CD4-positive, alpha-beta T cell treated with Interleukin-4 for 1 hour (primary cell): Measurements from ENCODE around the gene DDX23.

ENCODE experiments used
- DNase-seq, 2 donors: peaks; one replicate each; pipeline ENCODE4 v3.0.0-alpha.2; 2020 to 2022

DDX23 gene

DNA sequence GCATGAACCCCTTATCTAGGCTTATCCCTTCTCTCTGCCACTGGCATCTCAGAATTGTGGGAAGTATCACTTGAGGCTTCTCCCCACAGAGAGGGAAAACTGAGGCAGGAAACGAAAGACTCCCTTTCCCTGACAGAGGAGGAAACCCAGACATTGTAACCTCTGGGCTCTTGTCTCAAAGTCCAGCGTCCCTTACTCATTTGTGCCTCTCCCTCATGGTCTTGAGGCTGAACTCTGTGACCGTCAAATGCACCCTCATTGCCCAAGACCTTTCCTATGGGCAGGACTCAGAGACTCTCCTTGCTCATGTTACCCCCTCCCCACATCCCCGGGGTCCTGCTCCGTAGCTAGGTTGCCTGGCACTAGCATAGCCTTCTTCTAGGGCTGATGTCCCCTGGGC is 29.8 kb downstream of the DDX23 start:
- DNase-seq: no peak

DNA sequence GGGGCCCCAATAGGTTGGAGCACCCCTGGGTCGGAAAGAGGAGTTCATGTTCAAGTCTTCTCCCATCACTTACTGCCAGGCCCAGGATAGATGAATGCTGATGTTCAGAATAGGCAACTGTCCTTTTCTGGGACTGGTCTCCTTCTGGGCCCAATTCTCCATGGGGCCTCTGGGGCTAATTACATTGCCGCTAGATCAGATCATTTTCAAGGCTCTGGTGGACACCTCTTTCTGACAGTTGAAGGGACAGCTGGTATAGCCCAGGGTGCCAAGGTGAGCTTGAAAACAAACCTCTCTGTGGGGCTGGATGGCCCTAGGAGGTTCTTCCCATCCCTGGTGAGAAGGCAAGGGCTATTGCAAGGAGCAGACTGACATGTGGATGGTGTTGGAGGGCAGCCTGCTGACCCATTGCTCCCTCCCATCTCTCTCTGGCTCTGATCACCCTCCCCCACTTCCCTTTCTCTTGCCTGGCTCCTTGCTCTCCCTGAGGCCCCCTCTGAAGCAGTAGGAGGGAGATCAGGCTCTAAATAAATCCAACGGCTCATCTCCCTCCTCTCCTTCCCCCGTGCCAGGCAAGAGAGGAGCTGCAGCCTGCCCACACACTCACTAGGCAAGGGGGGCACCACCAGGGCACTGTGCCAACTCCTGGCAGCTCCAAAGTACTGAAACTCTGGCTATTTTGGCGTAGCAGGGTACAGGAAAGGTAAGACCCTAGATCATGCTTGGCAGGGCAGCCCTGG is 31.8 kb downstream of the DDX23 start:
- DNase-seq: no peak

DNA sequence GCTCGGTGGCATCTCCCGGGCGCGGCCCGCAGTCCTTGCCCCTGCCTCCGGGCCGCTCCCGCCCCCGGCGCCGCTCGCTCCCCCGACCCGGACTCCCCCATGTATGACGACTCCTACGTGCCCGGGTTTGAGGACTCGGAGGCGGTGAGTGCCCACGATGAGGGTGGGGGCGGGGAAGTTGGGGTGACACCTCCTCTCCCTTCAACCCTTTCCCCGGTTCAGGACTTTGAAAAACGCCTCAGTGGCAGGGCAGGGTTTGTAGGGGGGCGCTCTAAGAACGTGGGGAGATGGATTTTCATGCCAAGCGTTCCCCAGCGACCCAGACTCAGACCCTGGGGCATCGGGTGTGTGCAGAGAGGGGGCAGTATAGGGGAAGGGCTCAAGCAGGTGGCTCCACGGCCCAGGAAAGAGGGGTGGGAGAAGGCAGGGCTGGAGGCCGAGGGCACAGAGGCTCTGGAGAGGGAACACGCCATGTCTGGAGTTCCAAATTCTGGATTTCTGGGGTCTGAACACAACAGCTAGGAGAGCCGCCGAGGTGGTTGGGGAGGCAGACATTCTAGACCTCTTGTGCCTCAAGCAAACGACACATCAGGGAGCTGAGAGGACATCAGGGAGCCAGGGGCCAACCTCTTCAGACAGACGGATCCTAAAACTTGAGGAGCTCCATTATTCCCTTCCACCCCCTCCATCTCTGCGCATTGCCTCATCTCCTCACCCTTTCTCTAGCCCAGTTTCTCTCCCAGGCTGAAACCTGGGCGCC is 33.0 kb downstream of the DDX23 start:
- peak; percentile 30 to 50 for DNase-seq

DNA sequence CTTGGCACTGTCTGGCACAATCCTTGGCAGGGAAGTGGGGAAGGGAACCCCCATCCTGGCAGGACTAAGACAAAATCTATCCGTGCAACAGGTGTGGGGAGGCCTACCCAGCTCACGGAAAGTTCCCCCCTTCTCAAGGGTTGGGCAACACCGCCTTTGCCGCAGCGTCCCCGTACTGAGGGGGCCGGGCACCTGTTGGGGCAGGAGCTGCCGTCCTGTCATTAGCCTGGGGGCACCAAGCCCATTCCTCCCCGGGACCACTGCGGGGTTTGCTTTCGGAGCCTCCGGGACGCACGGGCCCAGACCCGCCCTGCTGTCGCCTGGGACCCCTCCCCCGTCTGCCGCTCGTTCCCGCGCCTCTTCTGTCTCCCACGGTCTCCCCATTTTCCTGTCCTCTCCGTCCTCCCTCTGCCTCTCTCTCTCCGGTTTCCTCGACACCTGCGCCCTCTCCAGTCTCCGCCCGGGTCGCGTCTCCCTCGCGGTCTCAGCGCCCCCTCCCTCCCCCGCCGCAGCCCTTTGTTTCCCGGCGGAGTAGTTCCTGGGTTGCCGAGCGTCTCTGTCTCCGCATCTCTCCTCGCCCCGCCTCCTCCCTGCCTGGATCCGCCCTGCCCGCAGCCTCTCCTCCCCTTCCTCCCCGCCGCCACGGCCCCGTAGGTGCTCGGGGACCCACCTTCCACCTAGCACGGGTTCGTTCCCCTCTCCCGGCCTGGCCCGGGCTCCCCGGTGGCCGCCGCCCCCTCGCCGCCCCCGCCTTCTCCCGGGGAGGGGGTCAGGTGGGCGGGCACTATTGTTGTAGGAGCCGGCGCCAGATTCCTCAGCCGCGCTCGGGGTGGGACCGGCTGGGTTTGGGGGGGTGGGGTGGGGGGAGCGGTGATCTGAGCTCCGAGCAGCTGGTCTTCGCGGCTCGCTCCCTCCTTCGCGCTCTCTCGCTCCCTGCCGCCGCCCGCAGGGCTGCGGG is 33.8 kb downstream of the DDX23 start, which contains the start of gene CACNB3:
Gene CACNB3, plus strand, starts transcription at position 624 of the 958 bp plus-strand sequence. CDS start 434 bp downstream, outside the sequence.
- DNase-seq: peak; percentile 71 to 84

DNA sequence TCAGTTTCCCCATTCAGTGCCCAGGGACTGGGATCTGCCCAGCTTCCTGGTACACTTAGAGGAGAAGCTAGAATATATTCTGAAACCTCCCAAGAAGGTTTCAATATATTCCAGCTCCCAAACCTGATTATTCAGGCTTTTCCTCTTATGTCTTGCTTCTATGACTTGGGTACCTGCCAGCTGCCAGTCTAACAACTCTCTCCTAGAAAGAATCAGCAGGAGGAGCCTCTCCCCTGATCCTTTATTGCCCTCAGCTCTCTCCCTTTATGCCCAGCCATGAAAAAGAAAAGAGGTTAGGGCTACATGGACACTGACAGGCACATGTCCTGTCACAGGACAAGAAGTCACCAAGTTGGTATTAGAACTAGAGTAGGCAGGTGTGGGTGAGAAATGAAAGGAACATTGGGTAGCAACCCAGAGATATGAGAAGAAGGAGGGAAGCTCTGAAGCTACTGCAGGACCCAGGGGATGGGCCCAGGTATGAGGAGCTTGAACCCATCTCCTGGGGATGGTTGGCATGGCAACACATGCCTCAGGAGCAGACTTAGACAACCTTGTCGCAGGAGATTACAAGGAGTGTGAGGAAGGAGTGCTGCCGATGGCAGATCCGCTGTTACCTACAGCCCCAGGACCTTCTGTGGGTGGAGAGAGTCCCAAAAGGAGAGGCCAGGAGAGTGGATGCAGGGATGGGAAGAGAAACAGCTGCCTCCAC is 35.7 kb downstream of the DDX23 start:
- DNase-seq: no peak

DNA sequence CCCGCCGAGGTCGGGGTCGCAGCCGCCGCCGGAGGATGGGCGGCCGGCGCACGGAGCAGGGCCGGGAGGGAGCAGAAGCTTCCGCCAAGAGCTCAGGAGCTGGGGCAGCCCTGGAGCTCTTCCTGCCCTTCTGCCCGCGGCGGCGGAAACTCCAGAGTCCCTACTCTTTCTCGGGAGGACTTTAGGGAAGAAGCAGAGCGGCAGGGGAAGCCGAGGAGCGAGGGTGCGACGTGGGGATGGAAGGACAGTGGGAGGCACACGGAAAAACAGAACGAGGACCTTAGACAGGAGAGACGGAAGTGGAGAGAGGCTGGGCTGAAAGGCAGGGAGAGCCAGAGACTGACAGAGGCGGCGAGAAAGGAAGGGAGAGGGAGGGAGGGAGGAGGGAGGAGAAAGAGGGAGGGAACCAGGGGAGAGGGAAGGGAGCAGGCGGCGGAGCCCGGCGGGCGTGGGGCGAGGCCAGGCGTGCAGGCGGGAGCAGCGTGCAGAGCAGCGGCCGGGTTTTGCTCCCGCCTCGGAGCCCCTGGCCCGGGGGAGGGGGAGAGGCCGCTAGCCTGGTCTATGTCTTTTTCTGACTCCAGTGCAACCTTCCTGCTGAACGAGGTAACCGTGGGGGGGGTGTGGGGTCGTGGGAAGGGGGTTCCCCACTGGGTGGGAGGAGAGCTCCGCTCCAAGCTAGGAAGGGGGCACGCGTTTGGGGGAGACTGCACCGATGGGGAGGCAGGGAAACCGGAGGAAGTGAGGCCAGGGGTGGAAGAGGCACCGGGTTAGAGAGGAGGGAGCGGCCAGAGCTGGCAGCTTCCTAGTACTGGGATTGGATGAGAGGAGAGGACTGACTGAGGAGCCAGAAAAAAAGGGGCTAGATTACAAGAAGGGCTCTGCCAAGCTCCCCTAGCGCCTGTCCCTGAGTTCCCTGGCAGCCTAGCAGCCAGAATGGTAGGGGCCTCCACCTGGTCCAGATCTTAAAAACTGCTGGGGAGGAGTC is 36.5 kb downstream of the DDX23 start:
- peak; percentile 17 to 24 for DNase-seq

DNA sequence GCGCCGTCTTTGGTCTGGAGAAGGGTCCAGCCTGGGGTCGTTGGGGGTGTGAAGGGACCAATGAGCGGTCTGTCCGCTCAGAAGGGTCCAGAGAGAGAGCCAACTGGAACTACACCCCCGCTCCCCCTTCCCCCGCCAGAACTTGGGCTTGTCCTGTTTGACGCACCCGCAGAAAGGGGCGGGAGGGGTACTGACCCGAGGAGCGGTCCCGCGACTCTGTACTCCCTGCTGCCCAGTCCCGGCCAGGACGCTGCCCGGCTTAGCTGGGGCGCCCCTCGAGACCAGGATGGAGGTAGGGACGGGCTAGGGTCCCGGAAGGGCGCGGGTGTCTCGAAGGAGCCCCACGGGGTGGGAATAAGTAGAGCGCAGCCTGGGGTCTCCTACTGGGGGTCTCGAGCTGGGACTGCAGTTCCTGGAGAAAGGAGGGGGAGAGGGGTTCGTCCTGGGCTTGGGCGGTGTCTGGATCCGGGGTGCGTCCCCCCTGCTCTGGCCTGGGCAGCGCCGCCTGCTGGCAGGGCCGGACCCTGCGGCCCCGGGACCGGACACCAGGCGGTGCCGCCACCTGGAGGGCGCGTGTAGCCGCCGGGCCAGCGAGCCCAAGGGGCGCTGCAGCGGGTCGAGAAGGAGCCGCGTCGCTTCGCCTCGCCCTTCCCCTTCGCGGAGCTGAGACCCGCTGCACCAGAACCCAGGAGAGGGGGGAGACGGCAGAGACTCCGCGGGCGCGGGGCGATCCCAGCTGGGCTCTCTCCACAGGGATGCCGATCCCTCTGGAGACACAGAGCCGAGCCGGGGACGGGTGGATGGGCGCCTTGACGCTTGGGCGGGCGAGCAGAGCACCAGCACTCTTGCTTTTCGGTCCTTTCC is 37.5 kb downstream of the DDX23 start:
- DNase-seq: peak; percentile 76 to 80

DNA sequence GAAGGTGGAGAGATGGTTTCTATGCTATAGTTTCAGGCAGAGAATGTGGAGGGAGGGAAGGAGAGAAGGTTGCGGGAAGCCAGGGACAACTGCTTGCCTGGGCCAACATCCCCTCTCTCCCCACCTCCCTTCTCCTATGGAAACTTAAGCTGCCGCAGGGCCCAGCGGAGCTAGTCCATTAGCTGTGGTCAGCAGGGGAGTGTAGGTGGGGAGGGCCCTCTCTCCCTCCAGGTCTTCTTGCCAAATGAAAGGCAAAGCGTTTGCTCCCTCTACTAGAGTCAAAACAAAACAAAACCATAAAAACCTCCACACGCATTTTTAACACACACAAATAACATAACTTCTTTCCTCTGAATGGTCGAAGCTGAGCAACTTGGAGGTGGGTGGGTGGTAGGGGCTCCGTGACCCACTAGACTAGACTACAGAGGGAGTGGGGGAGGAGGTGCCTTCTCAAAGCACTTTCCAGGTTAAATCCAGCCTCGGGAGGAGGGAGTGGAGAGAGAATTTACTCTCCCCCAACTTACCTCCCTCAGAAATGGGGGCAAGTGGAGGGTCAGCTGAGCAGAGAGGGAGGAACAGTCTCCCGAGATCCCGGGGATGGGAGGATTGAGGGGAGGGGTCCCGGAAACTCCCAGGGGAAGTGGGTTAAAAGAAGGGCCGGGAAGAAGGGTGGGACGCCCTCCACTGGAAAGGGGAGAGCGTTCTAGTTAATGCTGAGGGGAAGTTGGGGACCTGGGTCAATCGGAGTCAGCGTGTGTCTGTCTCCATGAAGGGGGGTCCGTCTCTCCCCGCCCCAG is 38.3 kb downstream of the DDX23 start:
- DNase-seq: no peak

DNA sequence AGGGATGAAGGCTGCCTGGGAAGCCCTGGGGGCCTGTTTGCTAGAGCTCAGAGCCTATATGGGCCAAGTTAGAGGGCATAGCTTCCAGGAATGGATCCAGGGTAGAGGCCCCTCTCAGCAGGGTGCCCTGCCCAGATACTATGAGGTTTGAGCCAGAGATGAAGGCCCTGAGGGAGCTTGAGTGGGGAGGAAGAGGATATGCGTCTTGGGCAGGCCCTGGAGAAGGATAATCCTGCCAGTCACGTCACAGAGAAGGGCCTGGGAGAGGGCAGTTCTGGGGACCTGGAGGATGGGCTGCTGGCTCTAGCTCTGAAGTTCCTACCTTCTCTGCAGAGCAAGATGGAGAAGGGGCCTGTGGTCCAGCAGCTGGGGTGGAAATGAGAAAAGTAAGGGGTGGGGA is 39.6 kb downstream of the DDX23 start:
- no peak for DNase-seq

DNA sequence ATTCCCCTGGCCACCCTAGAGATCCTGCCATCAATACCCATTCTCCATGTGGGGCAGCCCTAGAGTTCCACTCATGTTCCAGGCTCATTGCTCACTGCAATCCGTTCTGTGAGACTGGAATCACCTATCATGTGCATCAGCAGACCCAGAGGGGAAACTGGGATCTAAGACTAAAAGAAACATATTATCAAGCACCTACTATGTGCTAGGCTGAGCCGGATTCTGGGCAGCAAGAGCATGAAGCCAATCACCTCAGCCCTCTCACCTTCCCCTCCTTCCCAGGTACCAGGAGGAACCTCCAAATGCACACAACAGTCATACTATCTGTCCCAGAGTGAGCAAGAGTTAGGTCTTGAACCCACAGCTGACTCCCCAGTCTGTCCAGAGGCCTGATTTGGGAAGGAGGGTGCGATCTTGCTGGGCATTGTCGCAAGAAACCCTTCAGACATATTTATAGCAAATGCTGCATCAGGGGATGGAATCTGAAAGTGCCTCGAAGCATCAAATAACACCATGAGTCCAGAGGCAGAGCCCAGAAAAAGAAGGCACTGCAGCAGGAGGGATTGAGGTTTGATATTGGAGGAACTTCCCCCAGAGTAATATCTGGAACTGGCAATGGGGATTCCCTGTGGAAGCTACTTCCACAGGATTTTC is 40.4 kb downstream of the DDX23 start:
- no peak for DNase-seq

DNA sequence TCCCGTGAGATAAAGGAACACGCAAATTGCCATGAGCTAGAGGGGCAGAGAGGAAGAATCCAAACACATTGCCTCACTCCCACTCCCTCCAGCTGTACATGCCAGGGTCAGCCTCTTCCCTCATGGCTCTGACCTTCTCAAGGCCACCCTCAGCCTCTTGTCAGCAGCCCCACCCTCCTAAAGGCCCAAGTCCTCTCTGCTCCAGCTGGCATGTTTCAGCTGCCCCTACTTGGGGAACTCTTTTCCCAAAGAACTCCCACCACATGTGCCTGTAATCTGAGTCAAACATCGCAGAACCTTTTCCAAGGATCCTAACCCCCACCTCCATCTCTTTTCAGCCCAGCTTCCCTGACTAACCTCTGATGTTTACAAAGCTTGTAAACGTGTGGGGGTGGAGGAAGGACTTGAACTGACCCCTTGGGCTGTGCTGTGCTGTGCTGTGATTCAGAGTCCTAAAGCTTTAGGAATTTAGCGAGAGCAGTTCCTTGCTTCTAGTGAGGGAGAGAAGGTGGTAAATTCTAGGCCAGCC is 41.0 kb downstream of the DDX23 start:
- no peak for DNase-seq

DNA sequence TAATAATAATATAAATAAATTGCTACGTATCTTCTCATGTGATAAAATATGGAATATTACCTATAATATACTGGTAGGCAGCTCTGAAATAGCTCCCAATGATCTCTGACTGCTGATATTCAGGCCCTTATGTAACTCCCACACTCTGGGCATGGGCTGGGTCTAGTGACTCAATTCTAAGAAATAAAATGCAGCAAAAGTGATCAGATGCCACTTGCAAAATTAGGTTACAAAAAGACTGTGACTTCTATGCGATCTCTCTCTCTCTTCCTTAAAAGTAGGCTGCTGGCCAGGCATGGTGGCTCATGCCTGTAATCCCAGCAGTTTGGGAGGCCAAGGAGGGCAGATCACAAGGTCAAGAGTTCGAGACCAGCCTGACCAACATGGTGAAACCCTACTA is 44.0 kb downstream of the DDX23 start:
- no peak for DNase-seq

DNA sequence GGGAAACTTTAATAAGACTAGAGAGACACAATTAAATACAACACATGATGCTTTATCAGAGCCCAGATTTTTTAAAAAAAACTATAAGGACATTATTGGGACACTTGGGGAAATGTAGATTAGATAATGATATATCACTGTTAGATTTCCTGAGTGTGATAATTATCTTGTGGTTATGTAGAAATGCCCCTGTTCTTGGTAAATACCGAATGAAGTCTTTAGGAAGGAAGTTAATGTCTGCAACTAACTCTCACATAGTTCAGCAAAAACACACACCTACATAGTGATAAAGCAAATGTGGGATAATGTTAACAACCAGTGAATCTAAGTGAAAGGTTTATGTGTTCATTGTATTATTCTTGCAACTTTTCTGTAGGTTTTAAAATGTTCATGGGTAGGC is 48.3 kb downstream of the DDX23 start:
- DNase-seq: no peak

DNA sequence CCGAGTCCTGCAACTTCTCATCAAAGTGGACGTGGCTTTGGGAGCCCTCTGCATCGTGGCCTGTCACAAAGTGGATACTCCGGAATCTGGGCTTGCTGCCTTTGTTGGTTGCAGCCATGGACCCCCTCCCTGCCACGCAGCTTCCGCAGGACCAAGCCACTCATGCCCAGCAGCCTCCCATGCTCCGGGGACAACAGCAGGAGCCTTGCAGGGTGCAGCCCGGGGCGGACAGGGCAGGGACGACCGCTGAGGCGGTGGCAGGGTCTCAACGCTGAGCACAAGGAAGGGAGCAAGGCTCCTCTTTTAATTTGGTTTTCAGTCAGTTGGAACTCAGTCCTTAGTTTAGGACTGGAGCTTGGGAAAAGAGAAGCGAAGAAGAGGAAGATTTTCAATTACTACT is 51.0 kb downstream of the DDX23 start:
- no peak for DNase-seq

DNA sequence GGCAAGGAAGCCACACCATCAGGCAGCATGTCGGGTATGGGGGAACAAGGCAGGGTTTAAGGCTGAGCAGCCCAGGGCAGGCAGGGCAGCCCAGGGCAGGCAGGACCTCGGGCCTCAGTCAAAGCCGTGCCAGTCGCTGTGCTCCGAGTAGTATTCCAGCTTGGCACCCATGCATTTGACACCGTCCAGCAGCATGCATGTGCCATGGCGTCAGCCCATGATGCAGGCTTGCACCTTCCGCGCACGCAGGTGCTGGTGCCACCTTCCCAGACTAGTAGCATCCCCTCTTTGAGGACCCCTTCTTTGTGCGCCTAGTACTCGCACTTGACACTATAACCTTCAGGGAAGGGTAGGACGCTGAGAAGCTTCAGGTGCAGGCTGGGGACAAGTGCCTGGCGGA is 51.5 kb downstream of the DDX23 start:
- DNase-seq: no peak

DNA sequence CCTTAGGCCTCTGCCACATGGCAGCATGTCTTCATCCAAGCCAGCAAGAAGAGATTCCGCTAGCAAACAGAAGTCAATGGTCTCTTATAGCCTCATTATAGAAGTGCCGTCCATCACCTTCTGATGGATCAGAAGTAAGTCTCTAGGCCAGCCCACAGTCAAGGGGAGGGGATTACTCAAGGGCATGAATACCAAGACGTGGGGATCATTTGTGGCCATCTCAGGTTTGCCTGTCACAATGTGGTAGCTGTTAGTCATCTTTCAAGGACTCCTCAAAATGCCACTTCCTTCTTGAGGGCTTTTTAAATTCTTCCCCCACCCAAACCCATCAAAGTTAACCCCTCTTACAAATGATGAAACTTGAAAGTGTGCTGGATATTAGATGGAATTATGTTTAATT is 55.0 kb downstream of the DDX23 start:
- no peak for DNase-seq

DNA sequence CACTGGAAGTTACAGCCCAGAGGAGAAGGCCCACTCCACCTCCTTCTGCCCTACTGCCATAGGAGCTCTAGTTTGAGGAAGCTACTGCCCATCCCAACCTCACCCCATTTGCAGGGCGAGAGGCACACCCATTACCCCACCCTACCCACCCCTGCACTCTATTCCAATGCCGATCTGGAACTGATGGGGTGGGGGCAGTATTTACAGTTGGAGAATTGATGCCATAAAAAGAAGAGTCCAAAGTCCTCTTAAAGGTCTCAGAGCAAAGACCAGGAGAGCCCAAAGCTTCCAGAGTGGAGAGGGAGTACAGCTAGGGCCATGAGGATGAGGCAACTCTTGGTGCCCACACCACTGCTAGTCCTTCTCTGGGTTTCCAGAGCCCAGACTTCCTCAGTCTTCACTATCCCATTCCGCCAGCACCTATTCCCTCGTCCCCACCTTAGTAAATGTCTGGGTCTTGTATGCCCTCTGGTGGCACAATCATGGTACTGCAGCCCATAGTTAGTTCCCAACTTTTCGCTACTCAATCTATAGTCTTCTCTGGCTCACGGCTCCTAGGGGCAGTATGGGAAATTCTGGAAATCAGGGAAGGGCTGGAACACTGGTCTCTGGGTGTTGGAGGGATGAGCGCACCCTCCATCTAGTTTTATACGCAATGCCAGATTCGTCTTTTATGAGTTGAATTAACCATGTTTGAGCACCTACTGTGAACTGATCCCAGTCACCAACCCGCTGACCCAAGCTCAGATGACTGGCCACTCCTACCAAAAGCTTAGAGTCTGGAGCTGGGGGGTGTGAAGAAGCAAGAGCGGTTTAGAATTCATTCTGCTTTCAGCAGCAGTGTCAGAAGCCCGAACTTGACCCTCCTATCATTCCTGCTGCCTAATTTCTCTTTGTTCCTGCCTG is 56.2 kb downstream of the DDX23 start:
- peak; percentile 48 to 59 for DNase-seq
